Measurements from ENCODE around the gene PXK.

The PXK gene

DNA sequence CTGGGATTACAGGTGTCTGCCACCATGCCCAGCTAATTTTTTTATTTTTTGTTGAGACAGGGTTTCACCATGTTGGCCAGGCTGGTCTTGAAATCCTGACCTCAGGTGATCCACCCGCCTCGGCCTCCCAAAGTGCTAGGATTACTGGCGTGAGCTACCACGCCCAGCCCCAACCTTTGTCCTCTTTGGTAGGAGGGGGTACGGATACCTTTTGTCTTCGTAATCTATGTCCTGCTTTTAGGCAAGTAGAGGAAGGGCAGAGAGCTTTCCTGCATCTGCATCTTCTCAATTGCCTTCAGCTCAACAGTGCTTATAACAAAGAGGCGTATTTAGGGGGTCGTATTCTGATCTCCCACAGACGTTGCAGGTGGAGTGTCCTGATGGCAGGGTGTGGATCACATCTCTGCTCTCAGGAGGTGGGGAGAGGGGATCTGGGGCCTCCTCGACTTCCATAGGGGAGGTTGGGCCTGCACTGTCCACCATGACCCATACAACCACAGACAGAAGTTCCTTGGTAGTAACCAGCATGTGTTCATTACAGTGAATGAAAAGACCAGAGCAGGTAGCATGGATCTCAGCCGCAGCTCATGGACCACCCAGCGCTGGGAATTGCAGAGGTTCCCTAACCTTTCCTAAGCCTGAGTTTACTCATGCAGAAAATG lies 137.8 kb downstream of the PXK start:
- H3K27ac ChIP-seq (ENCODE audit: low read depth, low read length) = no peak overlapping the region
- no peak overlapping the region for H3K9ac ChIP-seq (ENCODE audit: low read depth in 1 of 2, low read length in 2 of 2)
- H3K36me3 ChIP-seq (ENCODE audit: control insufficient read depth in 1 of 2, insufficient read depth in 2 of 2, low read length in 2 of 2) = no peaks in the 10 kb centered on the region
- no peaks in the 10 kb centered on the region for H3K27me3 ChIP-seq (ENCODE audit: control insufficient read depth in 1 of 2, insufficient read depth in 2 of 2, low read length in 2 of 2)
- H3K4me1 ChIP-seq (ENCODE audit: control insufficient read depth in 1 of 2, insufficient read depth in 2 of 2, low read length in 2 of 2) = peaks cover 27 to 29% of the 10 kb centered on the region in 2 donors
- no peaks in the 10 kb centered on the region for H3K9me3 ChIP-seq (ENCODE audit: control insufficient read depth in 1 of 2, low read length in 2 of 2)
- H3K4me3 ChIP-seq (ENCODE audit: low read depth in 1 of 2, low read length in 2 of 2) = no peak overlapping the region

DNA sequence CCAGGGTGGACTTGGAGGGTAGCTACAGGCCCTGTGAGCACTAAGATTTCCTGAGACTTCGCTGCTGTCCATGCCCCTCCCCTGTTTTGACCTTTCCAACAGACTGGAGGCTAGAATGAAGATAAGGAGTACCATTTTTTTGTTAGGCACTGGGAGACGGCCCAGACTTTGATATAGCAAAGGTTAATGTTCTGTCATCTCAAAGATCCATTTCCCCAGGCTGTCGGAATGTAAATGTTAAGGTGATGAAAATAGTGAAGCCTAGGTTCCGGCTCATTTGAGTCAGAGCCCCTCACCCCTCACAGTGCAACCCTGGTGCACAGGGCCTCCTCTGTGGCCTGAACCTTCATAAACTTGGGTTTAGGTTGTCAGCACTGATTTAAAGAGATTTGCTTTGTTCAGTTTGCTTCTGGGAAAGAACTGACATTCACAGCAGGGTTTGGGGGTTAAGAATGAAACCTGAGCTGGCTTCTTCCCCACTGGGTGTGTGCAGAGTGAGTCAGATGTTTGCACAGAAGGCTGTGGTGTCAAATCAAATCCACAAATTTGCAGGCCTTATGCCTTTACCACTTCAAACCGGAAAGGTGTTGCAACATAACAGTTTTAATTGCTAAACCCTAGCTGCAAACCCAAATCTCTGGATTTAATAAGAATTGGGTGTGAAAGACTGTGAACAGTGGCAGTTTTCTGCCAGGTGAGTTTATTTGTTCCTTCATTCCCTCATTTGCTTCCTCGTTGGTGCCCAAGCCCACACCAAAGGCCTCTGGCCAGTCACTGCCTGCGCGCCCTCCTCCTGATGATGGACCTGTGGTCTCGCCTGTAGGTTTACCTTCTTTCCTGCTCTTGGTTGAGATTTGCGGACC lies 138.6 kb downstream of the PXK start:
- Histone ChIP-seq H3K36me3 (ENCODE audit: control insufficient read depth in 1 of 2, insufficient read depth in 2 of 2, low read length in 2 of 2) (no peaks in the 10 kb centered on the region), H3K27me3 (ENCODE audit: control insufficient read depth in 1 of 2, insufficient read depth in 2 of 2, low read length in 2 of 2) (no peaks in the 10 kb centered on the region), H3K9ac (ENCODE audit: low read depth in 1 of 2, low read length in 2 of 2) (no peak overlapping the region), H3K9me3 (ENCODE audit: control insufficient read depth in 1 of 2, low read length in 2 of 2) (no peaks in the 10 kb centered on the region), H3K27ac (ENCODE audit: low read depth, low read length) (no peak overlapping the region), H3K4me1 (ENCODE audit: control insufficient read depth in 1 of 2, insufficient read depth in 2 of 2, low read length in 2 of 2) (peaks cover 27 to 29% of the 10 kb centered on the region in 2 donors), H3K4me3 (ENCODE audit: low read depth in 1 of 2, low read length in 2 of 2) (no peak overlapping the region)

DNA sequence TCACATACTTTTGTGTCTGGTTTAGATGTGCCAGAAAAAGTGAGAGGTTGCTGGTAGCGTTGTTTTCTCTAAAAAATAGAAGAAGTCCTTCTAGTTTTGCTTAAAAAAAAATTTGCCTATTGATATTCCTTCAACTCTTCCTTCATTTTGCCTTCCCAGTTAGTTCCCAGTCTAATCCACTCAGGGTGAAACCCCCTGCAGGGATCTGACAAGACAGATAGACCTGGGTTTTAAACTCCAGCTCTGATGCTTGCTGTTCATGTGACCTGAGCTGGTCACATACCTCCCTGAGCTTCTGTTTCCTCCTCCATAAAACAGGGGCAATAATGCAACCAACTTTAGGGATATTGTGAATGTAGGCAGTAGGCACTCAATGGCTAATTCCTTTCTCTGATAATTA lies 140.6 kb downstream of the PXK start:
- H3K9ac ChIP-seq (ENCODE audit: low read depth in 1 of 2, low read length in 2 of 2) = no peak overlapping the region
- peaks cover 27 to 29% of the 10 kb centered on the region in 2 donors for H3K4me1 ChIP-seq (ENCODE audit: control insufficient read depth in 1 of 2, insufficient read depth in 2 of 2, low read length in 2 of 2)
- H3K36me3 ChIP-seq (ENCODE audit: control insufficient read depth in 1 of 2, insufficient read depth in 2 of 2, low read length in 2 of 2) = no peaks in the 10 kb centered on the region
- H3K4me3 ChIP-seq (ENCODE audit: low read depth in 1 of 2, low read length in 2 of 2) = no peak overlapping the region
- no peaks in the 10 kb centered on the region for H3K9me3 ChIP-seq (ENCODE audit: control insufficient read depth in 1 of 2, low read length in 2 of 2)
- no peak overlapping the region for H3K27ac ChIP-seq (ENCODE audit: low read depth, low read length)
- H3K27me3 ChIP-seq (ENCODE audit: control insufficient read depth in 1 of 2, insufficient read depth in 2 of 2, low read length in 2 of 2) = no peaks in the 10 kb centered on the region

DNA sequence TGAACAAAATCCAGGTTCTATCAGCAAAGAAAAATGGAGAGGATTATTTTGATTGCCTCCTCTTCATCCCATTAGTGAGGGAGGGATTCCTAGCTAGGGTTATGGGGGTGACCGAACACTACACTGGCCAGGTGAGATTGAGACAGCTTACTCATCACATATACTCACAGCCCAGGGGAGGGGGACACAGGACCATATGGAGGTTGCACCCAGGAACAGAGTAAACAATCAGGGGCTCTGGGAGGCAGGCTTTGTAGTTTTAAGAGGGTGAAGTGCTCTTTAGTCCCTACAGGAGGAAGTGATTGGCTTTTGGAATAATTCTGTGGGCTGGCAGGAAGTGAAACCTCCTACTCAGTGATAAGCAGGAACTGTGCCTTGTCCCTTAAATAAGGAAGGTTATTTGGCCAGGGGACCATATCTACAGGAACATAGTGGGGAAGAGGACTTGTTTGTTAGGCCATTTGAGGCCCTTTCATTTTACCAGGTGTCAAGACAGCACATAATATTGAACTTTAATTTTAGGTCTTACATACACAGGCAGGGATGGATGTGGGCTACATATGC lies 141.7 kb downstream of the PXK start:
- H3K36me3 ChIP-seq (ENCODE audit: control insufficient read depth in 1 of 2, insufficient read depth in 2 of 2, low read length in 2 of 2) = no peaks in the 10 kb centered on the region
- peaks cover 27 to 29% of the 10 kb centered on the region in 2 donors for H3K4me1 ChIP-seq (ENCODE audit: control insufficient read depth in 1 of 2, insufficient read depth in 2 of 2, low read length in 2 of 2)
- H3K4me3 ChIP-seq (ENCODE audit: low read depth in 1 of 2, low read length in 2 of 2) = no peak overlapping the region
- no peak overlapping the region for H3K9ac ChIP-seq (ENCODE audit: low read depth in 1 of 2, low read length in 2 of 2)
- H3K9me3 ChIP-seq (ENCODE audit: control insufficient read depth in 1 of 2, low read length in 2 of 2) = no peaks in the 10 kb centered on the region
- H3K27me3 ChIP-seq (ENCODE audit: control insufficient read depth in 1 of 2, insufficient read depth in 2 of 2, low read length in 2 of 2) = no peaks in the 10 kb centered on the region
- no peak overlapping the region for H3K27ac ChIP-seq (ENCODE audit: low read depth, low read length)

DNA sequence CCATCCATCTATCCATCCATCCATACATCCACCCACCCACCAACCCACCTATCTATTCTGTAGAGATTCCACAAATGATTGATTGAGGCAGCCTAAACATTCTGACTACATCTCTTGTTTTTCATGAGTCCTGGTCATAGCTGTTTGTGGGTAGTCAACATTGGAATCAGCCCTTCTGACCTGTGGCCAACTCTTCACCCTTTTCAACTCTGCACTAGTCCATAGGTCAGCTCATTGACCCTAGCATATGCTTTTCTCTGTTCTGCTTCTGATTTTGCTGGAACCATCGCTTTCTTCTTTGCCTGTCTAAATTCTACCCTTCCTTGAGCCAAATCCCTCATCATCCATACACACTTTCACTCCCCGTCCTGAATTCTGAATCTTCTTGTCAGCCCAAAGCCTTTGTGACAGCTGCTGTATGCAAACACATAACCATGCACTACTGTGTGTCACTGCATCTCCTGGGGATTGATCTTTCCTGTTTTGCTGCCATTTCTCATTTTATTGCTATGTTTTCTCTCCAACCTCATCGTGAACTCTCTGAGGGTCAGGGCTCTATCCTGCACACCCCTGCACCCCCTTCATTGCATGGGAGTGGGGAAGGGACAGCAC lies 142.4 kb downstream of the PXK start:
- Histone ChIP-seq H3K27me3 (ENCODE audit: control insufficient read depth in 1 of 2, insufficient read depth in 2 of 2, low read length in 2 of 2) (no peaks in the 10 kb centered on the region), H3K4me3 (ENCODE audit: low read depth in 1 of 2, low read length in 2 of 2) (no peak overlapping the region), H3K9ac (ENCODE audit: low read depth in 1 of 2, low read length in 2 of 2) (no peak overlapping the region), H3K4me1 (ENCODE audit: control insufficient read depth in 1 of 2, insufficient read depth in 2 of 2, low read length in 2 of 2) (peaks cover 24 to 29% of the 10 kb centered on the region in 2 donors), H3K9me3 (ENCODE audit: control insufficient read depth in 1 of 2, low read length in 2 of 2) (no peaks in the 10 kb centered on the region), H3K27ac (ENCODE audit: low read depth, low read length) (no peak overlapping the region), H3K36me3 (ENCODE audit: control insufficient read depth in 1 of 2, insufficient read depth in 2 of 2, low read length in 2 of 2) (no peaks in the 10 kb centered on the region)

Measured in duodenal mucosa (tissue), 2 donors.